T-helper 2 cell treated with Interferon-gamma antibody and Interleukin-4, amounts not matched to agents 100 ng/mL and 5 ng/mL, for 36 hours (primary cell): ENCODE data around the gene CBLL2. TPM values are rescaled to one million over a fixed set of nuclear protein-coding genes. Genes with fewer than 3 reads are reported as not detected.
"Not testable (repeated sequence)": the region's sequence is repeated elsewhere in the genome, so short reads cannot be mapped to it uniquely, and the experiment has no call there.

ENCODE experiments used
- intact Hi-C: fragments of 100-400 bp; cut with micrococcal nuclease; formaldehyde crosslinking; loops from one replicate; pipeline ENCODE4 v1.15.1; 2023
- total RNA-seq: library from RNA; stranded (reverse); gene quantifications from 2 replicates; pipeline ENCODE4 v1.2.3, GENCODE V29; 2022

Gene CBLL2, protein sequence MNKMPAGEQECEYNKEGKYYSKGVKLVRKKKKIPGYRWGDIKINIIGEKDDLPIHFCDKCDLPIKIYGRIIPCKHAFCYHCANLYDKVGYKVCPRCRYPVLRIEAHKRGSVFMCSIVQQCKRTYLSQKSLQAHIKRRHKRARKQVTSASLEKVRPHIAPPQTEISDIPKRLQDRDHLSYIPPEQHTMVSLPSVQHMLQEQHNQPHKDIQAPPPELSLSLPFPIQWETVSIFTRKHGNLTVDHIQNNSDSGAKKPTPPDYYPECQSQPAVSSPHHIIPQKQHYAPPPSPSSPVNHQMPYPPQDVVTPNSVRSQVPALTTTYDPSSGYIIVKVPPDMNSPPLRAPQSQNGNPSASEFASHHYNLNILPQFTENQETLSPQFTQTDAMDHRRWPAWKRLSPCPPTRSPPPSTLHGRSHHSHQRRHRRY
- not detected in 2 replicates for total RNA-seq

- intact Hi-C loops = no loop called here
Measured at GRCh38 chrX:22272613-22273012, at the start of gene CBLL2. Gene CBLL2, plus strand, starts transcription at chrX:22272913. Its CDS starts 79 bp downstream, at chrX:22272992.

DNA sequence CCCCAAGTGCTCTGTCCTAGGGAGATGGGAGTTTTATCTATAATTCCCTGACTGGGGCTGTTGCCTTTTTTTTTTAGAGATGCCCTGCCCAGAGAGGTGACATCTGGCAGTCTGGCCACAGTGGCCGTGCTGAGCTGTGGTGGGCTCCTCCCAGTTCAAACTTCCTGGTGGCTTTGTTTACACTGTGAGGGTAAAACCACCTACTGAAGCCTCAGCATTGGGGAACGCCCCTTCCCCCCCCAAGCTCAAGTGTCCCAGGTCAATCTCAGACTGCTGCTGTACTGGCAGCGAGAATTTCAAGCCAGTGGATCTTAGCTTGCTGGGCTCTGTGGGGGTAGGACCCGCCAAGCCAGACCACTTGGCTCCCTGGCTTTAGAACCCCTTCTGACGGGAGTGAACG lies 38.3 kb upstream of the CBLL2 start:
- intact Hi-C loops = no loop called here

DNA sequence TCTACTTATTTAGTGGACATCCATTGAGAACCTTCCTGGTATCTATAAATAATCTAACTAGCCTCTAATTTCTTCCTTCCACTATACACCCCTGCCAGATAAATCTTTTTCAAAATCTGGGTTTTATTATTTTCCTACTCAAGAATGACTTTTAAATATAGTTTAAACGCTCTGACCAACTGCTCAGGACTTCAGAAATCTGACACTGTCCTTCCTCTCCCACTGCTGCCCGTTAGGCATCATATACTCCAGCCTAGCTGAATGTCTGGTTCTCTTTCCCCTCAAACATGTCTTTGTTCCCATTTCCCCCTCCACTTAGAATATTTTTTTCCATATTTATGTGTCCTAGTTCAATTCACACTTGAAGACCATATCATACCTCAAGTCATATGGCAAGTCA lies 35.2 kb upstream of the CBLL2 start:
- intact Hi-C loops = no loop called here

DNA sequence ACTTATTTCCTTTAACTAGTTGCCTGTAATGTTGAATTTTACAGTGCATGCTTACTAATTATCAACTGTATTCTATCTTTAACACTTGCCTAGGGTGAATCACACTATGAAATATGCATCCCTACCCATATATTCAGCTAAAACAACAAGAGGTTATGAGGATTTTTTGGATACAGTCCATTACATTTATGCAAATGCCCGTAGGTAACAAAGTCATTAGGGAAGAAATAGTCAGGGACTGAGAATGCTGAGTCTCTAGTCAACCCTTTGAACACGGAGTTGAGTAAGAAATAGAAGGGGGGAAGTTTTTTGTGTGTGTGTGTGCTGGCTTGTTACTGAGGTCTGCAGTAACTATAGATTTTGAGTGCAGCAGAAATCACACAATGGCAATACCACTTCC lies 26.1 kb upstream of the CBLL2 start:
- intact Hi-C loops = no loop called here

DNA sequence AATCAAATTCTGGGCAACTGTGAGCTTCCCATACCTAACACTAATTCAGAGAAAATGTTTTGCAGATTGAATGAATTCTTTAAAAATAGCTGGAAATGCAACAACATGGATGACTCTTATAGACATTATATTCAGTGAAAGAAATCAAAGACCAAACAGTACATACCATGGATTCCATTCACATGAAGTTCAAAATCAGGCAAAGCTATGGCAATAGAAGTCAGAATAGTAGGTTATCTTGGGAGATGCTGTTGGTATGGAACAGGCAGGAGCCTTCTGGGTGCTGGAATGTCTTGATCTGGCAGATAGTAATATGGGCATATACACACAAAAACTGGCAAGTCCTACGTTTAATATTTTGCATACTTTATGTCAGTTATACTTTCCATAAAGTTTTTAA lies 25.5 kb upstream of the CBLL2 start:
- intact Hi-C loops = no loop called here

DNA sequence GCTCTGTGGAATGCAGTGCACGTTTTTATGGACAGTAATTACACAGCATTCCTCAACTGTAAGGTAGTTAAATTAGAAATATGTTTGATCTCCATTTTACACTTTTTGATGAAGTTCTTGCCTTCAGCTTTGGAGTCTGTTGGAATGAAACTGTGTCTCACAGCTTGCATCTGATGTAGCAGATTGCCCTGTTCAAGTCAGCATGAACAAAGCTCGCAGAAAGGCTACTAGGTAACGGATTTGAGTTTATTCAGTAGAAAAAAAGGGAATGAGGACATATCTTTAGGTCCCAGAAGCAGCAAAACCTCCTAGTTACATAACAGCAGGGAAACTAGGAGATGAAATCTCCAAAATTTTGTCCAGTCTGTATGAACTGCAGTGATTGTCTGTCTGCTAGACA lies 24.3 kb upstream of the CBLL2 start:
- intact Hi-C loops = no loop called here

GRCh38 chrX:22249371-22249770 lies 23.3 kb upstream of the CBLL2 start:
- intact Hi-C loops = no loop called here

GRCh38 chrX:22268706-22269105 lies 4.0 kb upstream of the CBLL2 start:
- intact Hi-C loops = no loop called here

GRCh38 chrX:22273714-22274317 lies 1.1 kb downstream of the CBLL2 start:
- intact Hi-C loops = no loop called here

DNA sequence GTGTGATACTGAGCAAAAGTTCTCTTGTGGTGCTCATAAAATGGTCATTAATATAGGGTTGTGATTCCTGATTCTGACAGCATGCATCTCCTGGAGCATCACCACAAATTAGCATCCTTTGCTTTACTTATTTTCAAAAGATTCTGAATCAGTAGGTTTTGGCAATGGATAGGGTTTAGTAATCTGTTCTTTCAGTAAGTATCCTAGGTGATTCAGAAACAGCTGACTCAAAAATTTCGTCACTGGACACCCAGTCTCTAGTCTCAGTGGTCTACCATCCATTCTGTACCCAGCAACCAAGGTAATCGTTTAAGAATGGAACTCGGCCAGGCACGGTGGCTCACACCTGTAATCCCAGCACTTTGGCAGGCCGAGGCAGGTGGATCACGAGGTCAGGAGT lies 4.1 kb downstream of the CBLL2 start:
- intact Hi-C loops = no loop called here

GRCh38 chrX:22278375-22278774 lies 5.7 kb downstream of the CBLL2 start:
- intact Hi-C loops = no loop called here

DNA sequence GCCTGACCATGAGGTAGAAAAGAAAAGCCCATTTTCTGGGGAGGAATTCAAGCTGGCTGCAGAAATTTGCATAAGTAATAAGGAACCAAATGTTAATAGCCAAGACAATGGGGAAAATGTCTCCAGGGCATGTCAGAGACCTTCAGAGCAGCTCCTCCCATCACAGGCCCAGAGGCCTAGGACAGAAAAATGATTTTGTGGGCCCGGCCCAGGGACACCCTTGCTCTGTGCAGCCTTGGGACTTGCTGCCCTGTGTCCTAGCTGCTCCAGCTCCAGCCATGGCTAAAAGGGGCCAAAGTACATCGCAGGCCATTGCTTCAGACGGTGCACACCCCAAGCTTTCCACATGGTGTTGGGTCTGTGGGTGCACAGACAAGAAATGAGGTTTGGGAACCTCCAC lies 16.5 kb downstream of the CBLL2 start:
- intact Hi-C loops = not testable (repeated sequence)

DNA sequence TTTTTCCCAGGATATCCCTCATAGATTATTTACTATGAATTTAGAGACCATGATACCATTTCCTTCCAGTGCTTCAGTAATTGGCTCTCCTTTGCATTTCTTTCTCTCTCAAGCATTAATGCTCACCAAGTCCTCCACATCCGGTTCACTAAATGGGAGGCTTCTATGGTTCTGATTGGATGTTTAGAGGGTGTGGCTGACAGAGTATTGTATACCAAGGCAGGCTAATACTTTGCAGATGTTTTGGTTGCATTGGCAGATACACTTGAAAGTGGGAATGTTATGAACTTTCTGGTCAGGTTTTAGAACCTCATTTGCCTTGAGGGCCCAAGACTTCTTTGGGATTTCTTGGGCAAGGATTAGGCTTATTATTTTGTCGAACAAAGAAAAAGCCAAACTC lies 24.2 kb downstream of the CBLL2 start:
- intact Hi-C loops = no loop called here

DNA sequence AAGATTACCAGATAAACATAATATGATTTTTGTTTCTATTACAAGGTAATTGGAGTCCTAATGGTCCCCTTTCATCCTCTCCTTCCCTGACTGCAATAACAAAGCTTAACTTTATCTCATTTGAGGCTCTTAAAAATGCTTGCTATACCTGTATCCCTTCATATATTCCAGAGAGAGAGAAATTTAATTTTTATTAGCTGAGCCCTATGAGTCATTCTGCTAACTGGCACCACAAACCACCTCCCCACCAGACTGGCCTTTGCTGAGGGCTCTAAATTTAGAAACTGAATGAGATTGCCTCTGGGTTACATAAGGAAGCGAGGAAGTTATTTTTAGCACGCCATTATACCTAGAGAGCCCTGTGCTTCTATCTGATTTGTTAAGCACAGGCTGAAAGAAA lies 27.4 kb downstream of the CBLL2 start:
- intact Hi-C loops = no loop called here

DNA sequence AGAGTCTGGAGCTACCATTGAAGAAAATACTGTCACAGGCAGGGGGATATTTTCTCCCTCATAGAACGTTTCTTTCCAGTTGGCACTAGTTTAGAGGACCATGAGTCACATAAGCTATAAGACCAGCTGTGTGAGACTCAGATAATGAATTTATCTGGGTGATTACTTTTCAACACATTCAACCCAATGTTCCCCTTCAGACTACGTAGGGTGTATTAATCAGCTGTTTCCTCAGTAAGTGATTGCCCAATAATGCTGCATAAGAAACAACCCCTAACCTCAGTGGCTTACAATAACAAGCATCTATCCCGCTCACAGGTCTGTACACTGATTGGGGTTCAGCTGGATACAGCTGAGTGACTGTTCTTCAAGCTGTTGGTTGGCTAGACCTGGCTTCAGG lies 38.1 kb downstream of the CBLL2 start:
- intact Hi-C loops = no loop called here

DNA sequence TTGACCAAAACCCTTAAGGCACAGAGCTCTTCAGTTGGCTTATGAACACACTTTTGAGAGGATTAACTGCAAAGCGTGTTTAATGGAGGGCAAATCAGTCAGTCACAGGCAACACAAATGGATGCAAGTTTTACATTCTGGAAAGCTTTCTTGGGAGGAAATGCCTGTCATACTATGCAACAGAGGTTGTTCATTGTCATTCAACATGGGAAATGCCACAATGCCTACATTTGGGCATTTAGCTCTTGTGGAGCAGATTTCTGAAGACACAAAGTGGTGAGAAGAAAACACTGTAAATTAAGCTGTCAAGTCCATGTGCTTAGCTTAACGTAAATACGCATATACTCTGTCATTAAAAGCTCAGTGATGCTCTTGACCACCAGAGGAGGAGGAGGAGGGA lies 41.1 kb downstream of the CBLL2 start:
- intact Hi-C loops = no loop called here

- intact Hi-C loops = no loop called here
Measured at GRCh38 chrX:22314211-22314610, 41.5 kb downstream of the CBLL2 start.

DNA sequence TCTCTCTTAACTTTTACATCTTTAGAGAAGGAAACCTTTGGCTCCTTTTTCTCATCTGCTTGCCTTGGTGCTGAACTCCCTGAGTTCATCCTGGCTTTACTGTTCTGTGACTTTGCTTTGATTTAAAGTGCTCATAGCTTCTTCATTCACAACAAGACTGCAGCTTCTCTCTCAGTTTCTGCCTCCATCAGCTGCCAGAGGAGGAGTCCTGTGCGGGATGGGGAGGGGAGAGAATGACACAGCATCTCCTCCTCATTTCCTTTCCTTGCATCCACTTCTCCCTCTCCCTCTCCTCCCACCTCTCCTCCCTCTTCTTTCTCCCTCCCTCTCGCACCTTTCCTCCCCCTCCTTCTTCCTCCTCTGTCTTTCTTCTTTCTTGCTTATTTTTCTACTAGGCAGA lies 42.0 kb downstream of the CBLL2 start:
- intact Hi-C loops = no loop called here

DNA sequence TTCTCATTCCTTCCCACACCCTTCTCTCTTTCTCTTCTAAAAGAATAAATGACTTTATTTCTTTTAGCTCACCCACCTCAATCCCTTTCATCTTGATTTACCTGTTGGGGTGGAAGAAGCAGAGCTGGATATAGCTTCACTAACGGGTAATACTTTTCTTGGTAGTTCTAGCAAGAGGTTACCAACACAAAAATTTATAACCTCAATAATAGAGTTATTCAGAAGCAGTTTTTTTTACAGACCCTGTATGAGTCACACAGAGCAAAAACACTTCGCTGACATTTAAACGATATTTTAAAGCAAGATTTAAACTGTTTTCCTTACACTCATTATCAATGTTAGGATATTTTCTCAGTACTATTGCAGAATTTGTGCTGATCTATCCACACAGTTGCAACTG lies 42.4 kb downstream of the CBLL2 start:
- intact Hi-C loops = no loop called here

DNA sequence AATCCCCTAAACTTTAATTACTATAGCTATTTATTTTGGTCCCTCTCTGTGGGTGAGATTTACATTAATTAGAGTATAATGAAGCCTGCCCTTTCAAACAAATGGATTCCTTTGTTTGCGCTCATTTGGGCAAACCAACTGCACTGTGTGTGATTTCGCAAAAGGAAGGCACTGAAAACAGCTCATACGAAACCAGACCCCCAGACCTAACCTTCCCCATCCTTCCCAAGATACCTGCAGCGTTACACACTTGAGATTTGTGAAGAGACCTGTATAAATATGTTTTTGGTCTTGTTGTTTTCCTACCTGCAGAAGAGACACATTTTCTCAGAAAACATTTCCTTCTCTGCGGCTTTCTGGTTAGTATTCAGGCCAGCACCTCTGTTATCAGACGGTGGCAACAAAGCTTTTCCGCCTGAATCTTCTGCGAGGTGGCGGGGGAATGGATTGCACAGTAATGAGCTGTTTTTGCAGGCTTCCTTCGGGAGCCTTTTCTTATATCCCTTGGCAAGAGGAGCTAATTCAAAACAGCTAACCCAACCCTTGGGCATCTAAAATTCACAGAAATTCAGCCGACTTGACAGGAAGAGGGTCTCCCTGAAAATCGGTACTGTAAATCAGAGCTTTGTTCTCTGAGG lies 47.6 kb downstream of the CBLL2 start:
- intact Hi-C loops = no loop called here

- intact Hi-C loops = no loop called here
Measured at GRCh38 chrX:22323541-22323940, 50.8 kb downstream of the CBLL2 start.
